Breast epithelium (tissue), 4 donors: Measurements from ENCODE around the gene TAS1R3. TPM values are rescaled to one million over a fixed set of nuclear protein-coding genes. Genes with fewer than 3 reads are reported as not detected.

Source experiments
- DNase-seq, 2 donors: peaks; one replicate each; pipeline ENCODE4 v3.0.0-alpha.2; 2019; ENCODE audit warnings: low spot score in 2 of 2
- H3K27ac ChIP-seq, 2 donors: fragments of 200-600 bp; sonication (generic) in 1 of 2; one replicate each; pipeline ENCODE4 v1.5.1; 2016 to 2019; ENCODE audit warnings: mild to moderate bottlenecking in 1 of 2
- H3K27me3 ChIP-seq, 2 donors: fragments of 200-600 bp; sonication (generic) in 1 of 2; one replicate each; pipeline versions ENCODE4 v1.5.1 to v1.6.0; 2017 to 2019; ENCODE audit warnings: control low read depth in 1 of 2, mild to moderate bottlenecking in 1 of 2
- H3K36me3 ChIP-seq: fragments of 200-600 bp; one replicate; pipeline ENCODE4 v1.5.1; 2019
- H3K4me1 ChIP-seq, 2 donors: fragments of 200-600 bp; sonication (generic); one replicate each; pipeline ENCODE4 v1.5.1; 2016 to 2019; ENCODE audit warnings: control low read depth in 1 of 2
- H3K4me3 ChIP-seq, 3 donors: fragments of 200-600 bp; sonication (generic); 1 replicate in 2 of 3; 2 replicates in 1 of 3; pipeline ENCODE4 v1.5.1; 2016 to 2019; ENCODE audit warnings: mild to moderate bottlenecking in 3 of 3, moderate library complexity in 2 of 3
- H3K9me3 ChIP-seq, 2 donors: fragments of 200-600 bp; sonication (generic) in 1 of 2; one replicate each; pipeline ENCODE4 v1.5.1; 2016 to 2019; ENCODE audit warnings: control low read depth in 1 of 2
- CTCF ChIP-seq, 3 donors: fragments of 450-650 bp; IDR thresholded peaks; one replicate each; pipeline ENCODE4 v1.5.1; 2016 to 2017; ENCODE audit warnings: antibody characterized with exemption in 3 of 3, mild to moderate bottlenecking in 3 of 3, moderate library complexity in 3 of 3
- POLR2A ChIP-seq: fragments of 450-650 bp; IDR thresholded peaks from one replicate; pipeline ENCODE4 v1.6.1; 2016; ENCODE audit warnings: antibody characterized with exemption, mild to moderate bottlenecking, moderate library complexity
- POLR2AphosphoS5 ChIP-seq, 3 donors: sonication (generic); formaldehyde crosslinking; IDR thresholded peaks; one replicate each; pipeline ENCODE4 v1.6.1; 2017; ENCODE audit warnings: antibody characterized with exemption in 3 of 3
- intact Hi-C: fragments of 100-400 bp; cut with DNase I; formaldehyde crosslinking; loops from one replicate; pipeline ENCODE4 v1.15.1; 2023; ENCODE audit warnings: low total_unique reads
- total RNA-seq, 3 donors: library from RNA; depleted of rRNA; stranded (reverse); fragments of >200 nt; gene quantifications; one replicate each; pipeline ENCODE4 v1.1.0, GENCODE V29; 2016

Gene TAS1R3
- total RNA-seq, 3 donors from 2014 or later = 0.16 to 0.33 TPM; not detected in 1

- intact Hi-C loops = no loop called here
- TF ChIP-seq POLR2AphosphoS5 (IDR thresholded peaks at IDR 0.05) = no peak
- TF ChIP-seq CTCF (IDR thresholded peaks at IDR 0.05) = no peak
- TF ChIP-seq POLR2A = no peak
- peaks cover 0 to 10% of the 10 kb centered on the region in 2 donors for H3K4me1 ChIP-seq
- no peaks in the 10 kb centered on the region for H3K36me3 ChIP-seq
- H3K27me3 ChIP-seq = peaks cover 0 to 35% of the 10 kb centered on the region in 2 donors
- DNase-seq = no peak
- H3K27ac ChIP-seq = no peak overlapping the region
- H3K4me3 ChIP-seq = no peak overlapping the region
- H3K9me3 ChIP-seq = no peaks in the 10 kb centered on the region
Observed at GRCh38 chr1:1287288-1288110, 43.6 kb upstream of the TAS1R3 start.

GRCh38 chr1:1290238-1290731 is 40.8 kb upstream of the TAS1R3 start:
- Histone ChIP-seq H3K27ac (no peak overlapping the region), H3K27me3 (peaks cover 0 to 26% of the 10 kb centered on the region in 2 donors), H3K9me3 (no peaks in the 10 kb centered on the region), H3K36me3 (no peaks in the 10 kb centered on the region), H3K4me1 (peaks cover 0 to 10% of the 10 kb centered on the region in 2 donors), H3K4me3 (no peak overlapping the region)
- TF ChIP-seq POLR2A = no peak
- TF ChIP-seq CTCF (IDR thresholded peaks at IDR 0.05) = peak; percentile 49 to 83 (median 64)
- no peak for DNase-seq
- intact Hi-C loops = loop anchor here (5.0 kb wide), 1 partner anchor 168 kb away; no protein-coding TSS in a partner anchor

- no peaks in the 10 kb centered on the region for H3K36me3 ChIP-seq
- H3K4me1 ChIP-seq = peaks cover 0 to 10% of the 10 kb centered on the region in 2 donors
- intact Hi-C loops = loop anchor here (5.0 kb wide), 1 partner anchor 169 kb away; no protein-coding TSS in a partner anchor
- peaks cover 0 to 18% of the 10 kb centered on the region in 2 donors for H3K27me3 ChIP-seq
- TF ChIP-seq POLR2AphosphoS5 (IDR thresholded peaks at IDR 0.05) = no peak
- no peak for TF ChIP-seq POLR2A
- no peak for TF ChIP-seq CTCF (IDR thresholded peaks at IDR 0.05)
- no peak for DNase-seq
- no peak overlapping the region for H3K4me3 ChIP-seq
- H3K27ac ChIP-seq = no peak overlapping the region
- H3K9me3 ChIP-seq = no peaks in the 10 kb centered on the region
Observed at GRCh38 chr1:1291023-1291528, 40.0 kb upstream of the TAS1R3 start.

- Histone ChIP-seq H3K27ac (no peak overlapping the region), H3K4me3 (no peak overlapping the region), H3K36me3 (no peaks in the 10 kb centered on the region), H3K4me1 (peaks cover 0 to 10% of the 10 kb centered on the region in 2 donors), H3K9me3 (no peaks in the 10 kb centered on the region), H3K27me3 (peaks cover 0 to 11% of the 10 kb centered on the region in 2 donors)
- no peak for TF ChIP-seq POLR2A
- TF ChIP-seq POLR2AphosphoS5 (IDR thresholded peaks at IDR 0.05) = no peak
- peak; percentile 62 to 87 (median 86) for TF ChIP-seq CTCF (IDR thresholded peaks at IDR 0.05)
- intact Hi-C loops = loop anchor here (5.0 kb wide), 1 partner anchor 169 kb away; no protein-coding TSS in a partner anchor
- DNase-seq = peak; percentile 77 to 80
Observed at GRCh38 chr1:1291548-1292441, 39.3 kb upstream of the TAS1R3 start.
